GM18861 (cell line): Measurements from ENCODE around the gene KIAA0513.

Experiments used
- ATAC-seq: cut with Tn5 transposase; IDR thresholded peaks from one replicate; pipeline ENCODE4 v1.9.1; 2021; ENCODE audit not compliant: unreplicated experiment

The KIAA0513 gene

DNA sequence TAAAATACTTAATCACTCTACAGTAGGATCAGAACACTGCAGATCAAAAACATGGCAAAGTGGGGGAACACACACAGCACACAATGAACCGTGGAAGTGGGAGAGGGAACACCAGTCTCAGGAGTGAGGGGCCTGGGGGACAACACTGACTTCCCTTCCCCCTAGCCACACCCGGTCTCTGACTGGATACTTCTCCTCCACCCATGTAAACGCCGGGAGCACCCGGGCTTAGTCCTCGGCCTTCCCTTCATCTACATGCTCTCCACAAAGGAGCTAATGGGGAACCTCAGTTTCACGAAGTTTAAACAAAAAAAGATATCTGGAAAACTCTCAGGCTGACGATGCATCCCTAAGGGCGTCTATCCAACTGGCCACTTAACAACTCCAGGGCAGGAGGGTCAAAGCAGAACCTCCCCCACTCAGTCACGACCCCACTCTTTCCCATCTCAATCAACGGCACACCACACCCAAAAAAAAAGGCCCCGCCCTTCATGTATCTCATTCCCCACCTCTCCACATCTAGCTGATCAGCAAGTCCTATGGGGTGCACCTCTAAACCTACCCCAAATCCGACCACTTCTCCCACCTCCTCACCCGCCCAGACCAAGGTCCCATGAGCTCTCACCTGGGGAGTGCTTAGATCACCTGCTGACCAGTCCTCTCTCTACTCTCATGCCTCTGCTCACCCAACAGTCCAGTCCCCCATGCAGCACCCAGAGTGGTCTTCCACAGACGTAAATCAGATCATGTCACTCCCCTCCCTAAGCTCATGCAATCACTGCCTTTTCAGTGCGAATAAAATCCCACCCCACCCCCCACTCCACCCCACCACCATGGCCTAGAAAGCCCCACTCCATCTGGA, 23.6 kb upstream of the KIAA0513 start:
- ATAC-seq: no peak

DNA sequence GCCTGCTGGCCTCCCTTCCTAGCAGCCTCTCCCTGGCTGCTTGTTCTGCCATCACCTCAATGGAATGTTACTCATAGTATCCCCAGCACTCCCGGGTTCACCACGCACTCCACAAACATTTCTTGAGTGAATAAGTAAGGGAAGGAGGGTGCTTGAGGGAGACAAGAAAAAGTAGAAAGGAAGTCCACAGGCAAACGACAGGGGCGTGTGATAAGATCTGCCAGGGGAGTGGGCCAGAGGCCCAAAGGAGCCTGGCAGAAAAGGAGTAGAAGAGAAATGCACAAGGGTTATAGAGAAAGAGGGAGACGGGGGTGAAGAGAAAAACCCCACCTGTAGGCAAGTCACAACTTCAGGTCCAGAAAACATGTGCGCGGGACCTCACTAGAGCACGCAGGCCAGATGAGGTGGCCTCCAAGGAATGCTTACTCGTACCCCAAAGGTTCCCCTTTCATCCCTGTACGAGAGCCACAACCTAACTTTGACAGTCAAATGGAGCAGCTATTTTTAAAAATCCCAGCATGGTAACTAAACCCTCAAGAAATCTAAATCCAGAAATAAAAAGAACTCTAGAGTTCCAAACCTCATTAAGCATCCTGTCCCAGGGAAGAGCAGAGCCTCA, 22.9 kb upstream of the KIAA0513 start:
- ATAC-seq: no peak

DNA sequence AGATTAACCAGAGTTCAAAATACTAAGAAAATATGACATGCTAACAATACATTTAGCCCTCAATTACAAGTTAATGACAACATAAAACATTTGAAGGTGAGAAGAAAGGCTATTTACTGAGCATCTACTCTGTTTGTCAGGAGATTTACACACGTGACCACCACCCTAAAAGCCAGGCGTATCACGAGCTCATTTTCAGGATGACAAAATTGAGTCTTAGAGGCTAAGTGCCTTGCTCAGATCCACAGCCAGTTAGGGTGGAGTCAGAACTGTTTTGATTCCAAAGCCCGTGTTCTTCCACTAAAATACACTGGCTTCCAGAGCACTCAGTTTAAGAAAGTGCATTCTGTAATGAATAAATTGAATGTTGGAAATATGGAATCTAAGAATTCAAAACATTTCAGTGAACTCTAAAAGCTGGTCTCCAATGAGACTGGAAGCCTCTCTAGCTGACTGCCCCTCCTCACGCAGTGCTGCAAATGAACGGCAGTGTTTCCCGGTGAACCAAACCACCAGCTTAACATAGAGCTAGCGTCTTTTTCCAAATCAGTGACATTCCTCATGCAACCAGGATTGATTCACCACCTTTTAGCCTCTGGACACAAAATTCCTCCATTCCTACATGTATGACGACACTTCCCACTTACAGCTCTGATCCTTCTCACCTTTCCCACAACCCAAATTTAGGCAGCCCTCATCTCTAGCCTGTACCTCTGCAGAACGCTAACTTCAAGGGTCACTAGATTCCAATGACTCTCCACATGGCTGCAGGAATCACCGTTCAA, 22.1 kb upstream of the KIAA0513 start:
- no peak for ATAC-seq

DNA sequence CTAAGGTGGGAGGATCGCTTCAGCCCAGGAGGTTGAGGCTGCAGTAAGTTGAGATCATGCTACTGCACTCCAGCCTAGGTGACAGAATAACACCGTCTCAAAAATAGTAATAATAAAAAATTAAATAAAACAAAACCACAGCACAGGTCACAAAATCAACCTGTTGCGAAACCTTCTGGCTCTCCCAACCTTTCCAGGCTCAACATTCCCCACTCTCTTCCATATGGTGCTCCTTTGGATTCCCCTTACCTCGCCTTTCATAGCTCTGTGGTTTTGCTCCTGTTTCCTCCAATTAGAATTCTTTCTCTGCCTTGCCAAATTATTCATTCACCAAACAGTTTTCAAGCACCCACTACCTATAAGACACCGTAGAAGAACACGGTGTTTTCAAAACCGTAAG, 21.0 kb upstream of the KIAA0513 start:
- no peak for ATAC-seq

DNA sequence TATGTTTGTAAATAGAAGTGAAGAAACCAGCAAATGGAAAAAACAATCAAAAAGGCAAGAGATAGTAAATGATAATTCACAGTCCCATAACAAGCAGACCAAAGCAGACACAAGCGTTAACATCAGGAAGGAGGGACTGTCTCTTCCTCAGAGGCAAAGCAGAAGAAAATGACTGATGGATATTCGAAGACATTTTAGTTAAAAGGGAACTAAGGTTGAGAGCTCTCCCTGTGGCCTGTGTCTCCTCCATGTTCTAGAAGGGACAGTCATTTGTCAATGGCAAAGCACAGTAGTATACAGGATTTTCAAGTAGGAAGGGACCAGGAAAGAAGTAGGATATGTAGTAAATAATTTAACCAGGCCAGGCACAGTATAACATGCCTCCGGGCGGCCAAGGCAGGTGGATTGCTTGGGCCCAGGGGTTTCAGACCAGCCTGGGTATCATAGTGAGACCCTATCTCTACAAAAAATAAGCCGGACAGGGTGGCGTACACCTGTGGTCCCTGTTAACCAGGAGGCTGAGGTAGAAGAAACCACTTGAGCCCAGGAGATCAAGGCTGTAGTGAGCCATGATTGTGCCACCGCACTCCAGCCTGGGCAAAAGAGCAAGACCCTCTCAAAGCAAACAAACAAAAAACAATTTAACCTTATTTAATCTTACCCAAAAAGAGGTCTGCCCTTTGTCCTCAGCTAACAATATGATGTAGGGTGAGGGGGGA, 19.9 kb upstream of the KIAA0513 start:
- ATAC-seq: no peak

DNA sequence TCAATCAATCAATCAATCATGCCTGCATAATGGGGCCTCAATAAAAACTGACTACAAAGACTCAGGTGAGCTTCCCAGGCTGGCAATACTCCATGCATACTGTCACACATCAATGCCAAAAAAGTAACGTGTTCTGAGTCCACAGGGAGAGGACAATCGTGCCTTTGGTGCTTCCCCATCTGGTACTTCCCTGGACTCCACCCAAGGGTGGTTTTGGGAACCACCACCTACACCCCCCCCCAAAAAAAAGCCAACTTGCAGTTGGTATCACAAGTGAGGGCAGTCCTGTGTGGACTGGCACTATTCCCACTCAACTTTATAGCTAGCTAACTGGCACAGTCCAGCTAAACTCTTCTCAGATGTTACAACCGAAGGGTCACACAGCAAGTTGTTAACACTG, 19.3 kb upstream of the KIAA0513 start:
- no peak for ATAC-seq

DNA sequence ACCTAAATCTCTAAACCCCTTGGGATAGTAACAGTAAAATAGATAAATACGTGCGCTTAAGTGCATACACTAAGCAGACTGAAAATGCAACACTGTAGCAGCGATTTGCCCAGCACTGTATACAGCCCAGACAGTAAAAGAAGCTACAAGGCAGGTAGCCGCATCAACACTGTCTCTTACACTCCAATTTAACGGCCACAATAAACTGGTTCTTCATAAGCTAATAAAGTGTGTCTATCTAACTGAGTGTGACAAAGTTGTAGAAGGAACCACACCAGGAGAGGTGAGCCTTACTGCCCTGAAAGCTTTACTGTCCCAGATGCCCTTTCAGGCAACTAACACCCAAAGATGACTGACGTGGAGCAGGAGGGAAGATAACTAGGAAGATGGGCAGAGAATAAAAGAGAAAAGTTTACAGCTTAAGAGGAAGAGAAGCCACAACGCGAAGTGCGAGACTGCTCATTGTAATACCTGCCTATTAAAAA, 17.1 kb upstream of the KIAA0513 start:
- peak; percentile 6 for ATAC-seq

DNA sequence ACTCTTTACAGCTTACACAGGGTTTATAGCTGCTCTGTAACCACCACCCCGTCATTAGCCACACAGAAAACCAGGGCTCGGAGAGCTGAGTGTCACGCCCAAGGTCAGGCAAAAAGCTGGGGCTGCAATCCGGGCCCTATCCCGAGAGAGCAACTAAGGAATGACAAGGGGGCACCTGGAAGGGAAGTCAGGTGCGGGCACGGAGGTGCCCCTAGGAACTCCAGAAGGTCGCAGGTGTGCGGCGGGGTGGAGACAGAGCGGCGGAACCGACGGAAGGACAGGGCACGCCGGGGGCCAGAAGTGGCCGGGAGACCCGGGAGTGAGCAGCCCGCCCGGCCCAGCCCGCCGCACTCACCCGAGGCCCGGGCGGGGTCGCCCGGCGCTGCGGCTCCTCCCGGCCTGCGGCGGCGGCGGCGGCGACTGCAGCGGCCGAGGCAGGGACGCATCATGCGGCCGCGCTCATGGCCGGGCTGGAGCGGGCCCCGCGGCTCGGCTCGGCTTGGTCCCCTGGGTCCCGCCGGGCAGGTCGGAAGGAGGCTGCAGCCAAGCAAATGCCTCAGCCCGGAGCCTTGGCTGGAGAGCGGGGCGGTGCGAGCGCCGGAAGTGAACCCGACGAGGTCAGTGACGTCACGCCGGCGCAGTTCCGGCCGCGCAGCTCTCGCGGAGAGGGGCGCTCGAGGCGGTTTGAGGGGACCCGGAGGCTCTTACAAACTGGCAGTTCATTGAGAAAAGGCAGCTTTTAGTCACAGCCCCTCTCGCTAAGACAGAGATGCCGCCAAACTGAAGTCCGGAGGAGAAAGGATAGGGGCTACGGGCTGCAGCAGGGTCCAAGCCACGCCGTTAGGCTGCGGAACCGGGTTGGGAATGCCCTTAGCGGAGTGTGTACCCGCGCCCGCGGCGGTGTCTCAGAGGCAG, 16.4 kb upstream of the KIAA0513 start, which contains the start of gene ZDHHC7:
ZDHHC7 (minus strand) TSS at position 605 of the 915 bp plus-strand sequence. CDS start 20,917 bp downstream, outside the sequence.
- peak; percentile 83 for ATAC-seq

DNA sequence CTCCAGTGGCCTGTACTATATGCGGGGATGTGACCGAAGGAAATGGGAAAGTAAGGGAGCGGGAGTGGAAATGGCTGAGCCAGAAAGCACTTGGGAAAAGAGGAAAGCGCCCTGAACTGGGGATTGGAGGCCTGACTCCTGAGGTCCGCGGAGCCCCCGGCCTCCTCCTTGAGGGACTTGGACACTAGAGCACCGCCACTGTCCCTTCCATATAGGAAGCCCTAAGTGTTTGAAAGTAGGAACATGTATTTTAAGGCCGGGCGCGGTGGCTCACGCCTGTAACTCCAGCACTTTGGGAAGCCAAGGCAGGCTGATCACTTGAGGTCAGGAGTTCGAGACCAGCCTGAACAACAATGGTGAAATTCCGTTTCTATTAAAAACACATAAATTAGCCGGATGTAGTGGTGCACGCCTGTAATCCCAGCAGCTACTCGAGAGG, 15.7 kb upstream of the KIAA0513 start:
- no peak for ATAC-seq

DNA sequence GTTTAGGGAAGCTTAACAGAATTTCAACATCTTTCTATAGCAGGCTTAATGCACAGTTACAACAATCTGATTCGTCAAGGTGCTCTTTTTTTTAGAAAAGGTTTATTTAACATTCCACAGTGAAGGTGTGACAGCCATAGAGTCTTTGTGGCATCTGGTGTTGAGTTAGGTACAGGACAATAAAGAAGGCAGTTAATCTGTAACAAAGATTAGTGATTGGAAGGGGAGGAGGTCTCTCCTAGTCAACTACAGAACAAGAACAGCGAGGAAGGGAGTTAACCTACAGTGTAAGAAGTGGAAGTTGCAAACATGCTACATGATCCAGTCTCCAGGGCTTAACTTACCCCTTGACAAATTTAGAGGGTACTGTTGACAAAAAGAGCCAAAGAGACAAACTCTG, 13.3 kb upstream of the KIAA0513 start:
- ATAC-seq: no peak

DNA sequence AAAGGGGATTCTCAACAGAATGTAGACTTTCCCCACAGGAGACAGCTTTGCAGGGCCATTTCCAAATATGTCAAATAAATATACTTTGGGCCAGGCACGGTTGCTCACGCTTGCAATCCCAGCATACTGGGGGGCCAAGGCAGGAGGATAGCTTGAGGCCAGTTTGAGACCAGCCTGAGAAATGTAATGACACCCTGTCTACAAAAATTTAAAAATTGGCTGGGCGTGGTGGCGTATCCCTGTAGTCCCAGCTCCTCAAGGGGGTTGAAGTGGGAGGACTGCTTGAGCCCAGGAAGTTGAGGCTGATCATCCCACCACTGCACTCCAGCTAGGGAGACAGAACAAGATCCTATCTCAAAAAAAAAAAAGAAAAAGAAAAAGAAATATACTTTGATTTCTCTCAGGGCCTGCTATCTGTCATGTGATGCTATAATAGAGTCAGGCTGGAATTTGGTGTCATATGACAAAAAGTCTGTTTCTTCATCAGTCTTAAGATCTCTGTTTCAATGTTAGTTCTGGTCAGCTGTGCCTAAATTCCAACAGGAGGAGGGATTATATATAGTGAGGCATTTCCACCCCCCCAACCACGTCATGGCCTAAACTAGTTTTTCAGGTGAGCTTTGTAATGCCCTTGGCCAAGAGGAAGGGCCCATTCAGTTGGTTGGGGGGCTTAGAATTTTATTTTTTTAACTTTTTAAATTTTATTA, 12.0 kb upstream of the KIAA0513 start:
- no peak for ATAC-seq

DNA sequence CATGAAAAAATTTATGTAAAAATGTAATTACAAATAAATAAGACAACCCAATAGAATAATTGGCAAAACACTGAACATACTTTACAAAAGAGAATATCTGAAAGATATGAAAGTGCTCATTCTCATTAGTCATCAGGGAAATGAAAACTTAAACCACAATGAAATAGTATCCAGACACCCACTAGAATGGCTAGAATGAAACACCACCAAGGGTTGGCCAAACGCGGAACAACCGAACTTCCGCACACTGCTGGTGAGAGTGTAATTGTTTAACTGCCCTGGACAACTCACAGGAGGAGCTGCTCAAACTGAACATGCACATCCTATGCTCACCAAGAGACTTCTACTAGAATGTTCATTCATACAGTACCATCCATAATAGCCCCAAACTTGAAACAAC, 10.4 kb upstream of the KIAA0513 start:
- ATAC-seq: no peak

DNA sequence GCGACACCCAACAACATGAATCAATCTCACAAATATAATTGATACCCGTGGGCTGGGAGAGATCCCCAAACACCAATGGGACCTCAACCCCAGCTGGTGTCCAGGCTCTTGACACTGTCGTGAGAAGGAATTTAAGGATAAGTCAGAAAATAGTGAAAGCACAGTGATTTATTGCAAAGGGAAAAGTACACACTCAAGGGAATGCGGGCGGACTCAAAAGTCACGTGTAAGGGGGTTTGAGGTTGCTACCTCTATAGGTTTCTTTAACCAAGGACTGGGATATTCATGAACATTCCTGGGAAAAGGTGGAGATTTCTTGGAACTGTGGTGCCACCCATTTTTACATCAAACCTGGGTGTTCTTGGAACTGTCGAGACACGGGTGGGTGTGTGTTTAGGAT, 10.0 kb upstream of the KIAA0513 start:
- no peak for ATAC-seq

DNA sequence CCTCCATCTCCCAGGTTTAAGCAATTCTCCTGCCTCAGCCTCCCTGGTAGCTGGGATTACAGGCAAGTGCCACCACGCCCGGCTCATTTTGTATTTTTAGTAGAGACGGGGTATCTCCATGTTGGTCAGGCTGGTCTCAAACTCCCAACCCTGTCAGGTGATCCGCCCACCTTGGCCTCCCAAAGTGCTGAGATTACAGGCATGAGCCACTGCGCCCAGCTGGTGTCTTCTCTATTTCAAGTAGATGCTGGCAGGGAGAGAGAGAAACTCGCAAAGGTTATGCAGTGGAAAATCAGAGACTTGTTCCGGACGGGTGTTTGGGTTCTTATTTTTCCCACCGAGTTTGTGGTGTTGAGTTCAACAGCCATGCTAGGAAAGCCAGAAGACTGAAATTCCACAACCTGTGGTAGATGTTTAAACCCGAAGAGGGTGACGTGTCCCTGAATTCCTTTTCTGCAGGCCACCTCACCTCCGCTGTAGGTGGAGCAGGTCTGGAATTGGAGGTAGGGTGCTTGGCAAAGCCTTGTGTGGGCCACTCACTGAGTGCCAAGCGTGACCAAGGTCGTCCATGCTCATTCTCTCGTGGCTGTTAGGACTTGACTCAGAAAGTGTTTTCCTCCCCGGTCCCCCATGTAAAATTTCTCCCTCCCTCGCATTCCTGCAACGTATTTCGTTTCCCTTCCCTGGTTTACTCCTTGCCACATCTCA, 8.9 kb upstream of the KIAA0513 start:
- ATAC-seq: no peak

DNA sequence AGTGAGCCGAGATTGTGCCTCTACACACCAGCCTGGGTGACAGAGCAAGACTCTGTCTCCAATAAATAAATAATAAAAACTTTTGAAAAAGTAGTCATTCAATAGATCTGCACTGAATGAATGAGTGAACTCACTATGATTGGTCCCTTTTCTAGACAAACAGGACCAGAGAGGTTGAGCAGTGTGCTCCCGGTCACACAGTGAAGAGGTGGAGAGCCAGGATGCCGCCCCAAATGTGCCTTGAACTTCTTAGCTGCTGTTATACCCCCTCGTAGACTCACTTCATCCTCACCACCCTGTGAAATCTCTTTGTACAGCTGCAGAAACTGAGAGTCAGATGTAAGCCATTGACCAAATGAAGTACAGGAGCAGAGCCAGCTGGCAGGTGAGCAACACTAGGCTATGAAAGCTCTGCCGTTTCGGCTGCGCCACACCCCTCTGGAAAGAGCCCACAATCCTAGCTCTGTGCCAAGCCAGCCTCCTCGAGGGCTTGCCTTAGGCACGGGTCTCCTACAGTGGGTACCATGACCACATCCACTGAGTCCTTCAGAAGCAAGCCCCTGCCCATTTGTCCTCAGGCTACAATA, 7.8 kb upstream of the KIAA0513 start:
- ATAC-seq: no peak

DNA sequence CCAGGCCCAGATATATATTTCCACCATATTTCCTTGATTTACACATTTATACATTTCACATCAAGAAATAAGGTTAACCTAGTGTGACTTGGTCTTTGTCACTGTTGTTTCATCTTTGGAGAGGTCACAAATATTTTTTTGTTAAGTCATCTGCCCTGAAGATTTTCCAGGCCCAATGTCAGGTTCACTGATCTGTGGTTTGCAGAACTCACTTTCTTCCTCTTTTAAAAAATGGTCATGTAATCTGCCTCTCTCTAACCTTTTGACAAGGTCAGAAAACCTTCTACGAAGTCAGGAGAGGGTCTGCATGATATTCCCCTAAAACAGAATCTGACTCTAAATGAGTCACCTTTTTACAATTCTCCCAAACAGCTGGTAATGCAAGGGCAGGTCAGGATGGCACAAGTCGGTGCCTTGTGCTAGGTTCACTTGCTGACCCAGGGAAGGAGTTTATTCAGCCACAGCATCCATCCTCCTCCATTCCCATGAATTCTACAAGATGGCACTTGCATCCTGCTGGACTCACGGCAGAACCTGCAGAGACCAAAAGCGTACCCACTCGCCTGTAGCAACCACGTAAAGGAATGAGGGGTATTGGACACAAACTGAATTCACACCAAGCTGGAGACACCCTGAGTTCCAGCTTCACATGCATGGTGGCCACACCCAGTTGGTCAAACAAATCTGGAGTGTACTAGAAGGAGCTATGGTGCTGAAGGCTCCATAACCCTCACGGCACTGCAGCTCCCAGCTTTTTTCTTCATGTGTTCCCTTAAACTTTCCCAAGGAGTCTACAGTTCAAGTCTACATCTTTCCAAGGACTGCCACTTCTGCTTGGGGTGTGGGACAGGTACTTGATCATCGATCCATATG, 1.6 kb upstream of the KIAA0513 start:
- ATAC-seq: no peak

DNA sequence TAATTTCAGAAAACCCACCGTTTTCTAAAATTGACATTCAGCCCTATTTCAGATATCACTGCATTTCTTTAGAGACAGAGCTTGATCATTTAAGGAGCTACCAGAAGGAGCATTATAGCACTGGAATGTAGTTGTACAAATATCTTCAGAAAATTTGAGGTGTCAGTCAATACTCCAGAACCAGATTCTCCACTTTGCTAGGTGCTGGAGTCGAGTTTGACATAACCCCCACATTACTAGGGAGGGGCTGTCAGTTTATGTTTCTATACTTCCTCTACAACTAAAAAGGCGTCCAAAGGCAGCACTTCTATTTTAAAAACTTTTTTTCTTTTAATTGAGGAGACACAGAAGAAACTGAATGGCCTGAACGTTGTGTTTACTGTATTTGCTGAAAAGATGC, 892 bp upstream of the KIAA0513 start:
- no peak for ATAC-seq
